Inflammatory macrophage treated with lipopolysaccharide for 4 hours (primary cell): ENCODE data around the gene DUSP16.

ENCODE experiments used
- DNase-seq: peaks from one replicate; pipeline ENCODE4 v3.0.0-alpha.2; 2020

DUSP16 gene

DNA sequence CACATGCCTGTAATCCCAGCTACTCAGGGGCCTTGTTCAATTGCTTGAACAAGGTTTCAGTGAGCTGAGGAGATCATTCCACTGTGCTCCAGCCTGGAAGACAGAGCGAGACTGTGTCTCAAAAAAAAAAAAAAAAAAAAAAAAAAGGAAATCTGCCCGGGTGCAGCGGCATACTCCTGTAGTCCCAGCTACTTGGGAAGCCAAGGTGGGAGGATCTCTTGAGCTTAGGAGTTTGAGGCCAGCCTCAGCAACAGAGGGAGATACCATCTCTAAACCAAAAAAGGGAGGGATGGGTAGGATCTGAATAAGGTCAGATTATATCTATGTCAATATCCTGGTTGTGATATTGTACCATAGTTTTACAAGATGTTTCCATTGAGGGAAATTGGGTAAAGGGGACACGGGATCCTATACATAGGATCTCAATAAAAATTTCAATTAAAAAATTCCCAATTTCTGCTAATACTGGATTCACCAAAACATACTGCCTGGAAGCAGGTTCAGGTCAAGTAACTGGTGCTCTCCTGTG, 129.4 kb downstream of the DUSP16 start:
- no peak for DNase-seq

DNA sequence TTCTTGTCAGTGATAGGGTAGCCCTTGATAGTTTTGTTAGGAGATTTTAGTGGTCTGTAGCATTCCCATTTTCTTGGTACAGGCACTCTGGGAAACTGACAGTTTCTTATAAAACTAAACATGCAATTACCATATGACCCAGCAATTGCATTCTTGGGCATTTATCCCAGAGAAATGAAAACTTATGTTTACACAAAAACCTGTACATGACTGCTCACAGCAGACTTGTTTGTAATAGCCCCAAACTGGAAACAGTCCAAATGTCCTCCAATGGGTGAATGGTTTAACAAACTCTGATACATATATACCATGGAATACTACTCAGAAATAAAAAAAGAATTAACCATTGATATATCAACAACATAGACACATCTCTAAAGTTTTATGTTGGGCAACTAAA, 130.3 kb downstream of the DUSP16 start:
- no peak for DNase-seq

DNA sequence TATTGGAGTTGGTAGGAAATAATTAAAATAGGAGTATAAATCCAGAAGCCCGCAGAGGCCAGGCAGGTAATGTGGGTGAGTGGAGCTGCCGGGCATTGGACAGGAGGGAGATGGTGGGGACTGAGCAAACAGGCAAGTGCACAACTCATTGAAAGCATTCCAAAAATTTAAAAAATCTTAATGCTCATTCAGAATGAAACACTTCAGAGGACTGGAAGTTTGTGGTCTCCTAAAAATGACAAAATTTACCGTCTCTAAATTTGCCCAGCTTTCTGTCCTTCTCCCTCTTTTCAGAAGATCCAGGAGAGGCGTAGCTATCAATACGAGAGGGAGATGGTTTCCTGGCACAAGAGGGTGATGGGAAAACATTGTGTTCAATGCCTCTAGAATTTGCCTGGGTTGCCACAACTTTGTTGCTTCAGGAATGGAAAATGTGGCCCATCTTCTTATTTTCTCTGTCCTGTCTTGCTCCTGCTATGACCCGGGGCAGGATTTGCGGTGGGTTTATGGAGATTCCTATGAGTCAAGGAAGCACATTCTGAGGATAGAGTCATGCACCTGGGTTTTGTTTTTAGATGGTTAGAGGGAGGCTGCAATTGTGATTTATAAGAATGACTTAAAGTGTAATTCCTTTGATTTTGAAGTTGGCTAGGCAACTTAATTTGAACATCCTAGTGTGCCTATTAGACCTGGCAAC, 133.6 kb downstream of the DUSP16 start:
- DNase-seq: no peak

DNA sequence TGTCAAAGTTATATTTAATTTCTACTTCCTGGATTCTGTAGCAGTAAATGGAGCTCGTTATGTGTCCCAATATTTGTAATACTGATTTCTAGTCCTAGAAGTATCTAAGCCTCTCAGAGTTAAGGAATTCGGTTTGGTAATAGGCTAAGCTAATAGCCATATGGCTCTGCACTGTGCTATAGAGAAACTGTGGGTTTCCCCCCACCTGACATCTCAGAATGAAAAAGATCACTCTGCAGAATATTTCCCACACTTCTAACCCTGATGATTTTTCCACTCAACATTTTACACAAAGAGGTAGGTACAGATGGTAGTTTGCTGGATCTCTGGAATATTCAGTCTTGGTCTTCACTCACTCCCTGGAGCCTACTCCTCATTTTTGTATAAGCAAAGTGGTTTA, 134.6 kb downstream of the DUSP16 start:
- DNase-seq: no peak

DNA sequence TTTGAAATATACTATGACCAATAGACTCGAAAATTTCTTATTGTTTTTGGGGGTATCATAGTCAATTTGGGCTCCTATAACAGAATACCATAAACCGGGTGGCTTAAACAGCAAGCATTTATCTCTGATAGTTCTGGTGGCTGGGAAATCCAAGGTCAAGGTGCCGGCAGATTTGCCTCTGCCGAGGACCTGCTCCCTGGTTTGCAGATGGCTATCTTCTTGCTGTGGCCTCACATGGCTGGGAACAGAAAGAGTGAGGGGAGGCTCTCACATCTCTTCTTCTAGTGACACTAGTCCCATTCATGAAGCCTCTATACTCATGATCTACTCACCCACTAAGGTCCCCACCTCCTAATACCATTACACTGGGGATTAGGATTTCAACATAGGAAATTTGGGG, 135.1 kb downstream of the DUSP16 start:
- no peak for DNase-seq

DNA sequence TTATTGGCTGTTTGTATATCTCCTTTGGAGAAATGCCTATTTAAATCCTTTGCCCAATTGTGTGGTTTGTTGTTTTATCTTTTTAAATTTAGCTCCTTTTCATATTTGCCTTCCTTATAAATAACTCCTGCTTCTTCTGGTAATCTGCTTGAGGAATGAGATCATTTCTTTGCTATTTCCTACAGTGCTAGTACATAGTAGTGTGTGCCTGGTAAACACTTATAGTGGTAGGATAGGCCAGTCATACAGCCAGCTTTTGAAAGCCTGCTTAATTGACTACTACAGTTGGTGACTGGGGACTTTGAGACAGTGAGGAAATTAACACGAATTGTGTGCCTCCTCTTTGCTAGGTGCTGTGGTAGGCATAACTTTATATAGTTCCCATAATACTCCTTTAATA, 137.0 kb downstream of the DUSP16 start:
- no peak for DNase-seq

DNA sequence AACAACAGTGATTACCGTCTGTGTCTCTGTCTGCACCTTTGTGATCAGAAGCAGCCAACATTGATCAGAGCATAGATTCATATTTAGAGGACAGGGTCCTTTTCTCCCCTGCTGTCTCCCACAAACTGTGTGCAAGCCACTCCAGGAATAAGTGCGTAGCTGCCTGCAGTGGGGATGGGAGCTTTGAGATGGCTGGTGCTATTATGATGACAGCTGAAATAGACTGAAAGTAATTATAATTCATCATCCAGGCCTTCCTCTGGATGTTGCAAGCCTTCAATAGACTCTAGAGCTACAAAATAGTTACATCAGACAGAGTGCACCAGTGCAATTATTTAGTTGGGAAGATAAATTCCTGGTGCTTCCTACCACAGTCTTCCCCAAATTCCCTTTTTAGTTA, 137.7 kb downstream of the DUSP16 start:
- DNase-seq: no peak
